ENCODE data around the gene YEATS4. TPM values are rescaled to one million over a fixed set of nuclear protein-coding genes. Genes with fewer than 3 reads are reported as not detected.

YEATS4 gene
- polyA plus RNA-seq, 10 donors: 10.4 to 16.7 (median 15.0) TPM

DNA sequence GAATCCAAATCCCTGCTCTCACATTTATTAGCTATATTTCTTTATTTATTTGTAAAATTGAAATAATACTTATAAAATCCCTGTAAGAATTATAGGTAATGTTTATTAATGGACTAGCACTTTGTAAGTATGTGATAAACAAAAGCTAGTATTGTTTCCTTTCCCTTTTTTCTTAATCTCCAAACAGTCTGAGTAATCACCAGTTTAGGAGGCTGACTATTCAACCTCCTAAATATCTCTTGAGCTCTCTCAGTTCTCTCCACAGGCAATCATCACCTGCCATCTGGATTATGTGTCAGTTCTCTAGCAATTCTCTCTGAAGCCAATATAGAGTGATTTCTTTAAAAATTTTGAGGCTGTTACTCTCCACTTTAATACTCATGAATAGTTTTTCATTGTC is 20.6 kb upstream of the YEATS4 start:
- no peak for DNase-seq

GRCh38 chr12:69339999-69340398 is 19.5 kb upstream of the YEATS4 start:
- DNase-seq: no peak

DNA sequence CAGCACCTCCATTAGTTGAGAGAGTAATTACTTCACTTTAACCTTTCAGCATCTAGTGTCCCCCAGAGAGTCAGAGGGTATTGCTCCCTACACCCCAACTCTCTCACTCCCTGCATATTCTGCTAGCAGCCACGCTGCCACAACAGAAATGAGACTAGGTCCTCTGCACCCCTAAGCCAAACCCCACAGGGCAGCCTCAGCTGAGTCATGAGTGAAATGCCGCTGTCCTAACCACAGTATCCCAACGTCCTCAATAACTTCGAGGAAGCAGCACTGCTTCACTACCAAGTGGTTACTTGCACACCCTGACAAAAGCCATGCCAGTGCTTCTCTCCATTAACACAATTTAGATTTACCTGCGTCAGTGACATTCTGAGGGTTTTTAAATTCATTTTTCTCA is 18.2 kb upstream of the YEATS4 start:
- DNase-seq: no peak

DNA sequence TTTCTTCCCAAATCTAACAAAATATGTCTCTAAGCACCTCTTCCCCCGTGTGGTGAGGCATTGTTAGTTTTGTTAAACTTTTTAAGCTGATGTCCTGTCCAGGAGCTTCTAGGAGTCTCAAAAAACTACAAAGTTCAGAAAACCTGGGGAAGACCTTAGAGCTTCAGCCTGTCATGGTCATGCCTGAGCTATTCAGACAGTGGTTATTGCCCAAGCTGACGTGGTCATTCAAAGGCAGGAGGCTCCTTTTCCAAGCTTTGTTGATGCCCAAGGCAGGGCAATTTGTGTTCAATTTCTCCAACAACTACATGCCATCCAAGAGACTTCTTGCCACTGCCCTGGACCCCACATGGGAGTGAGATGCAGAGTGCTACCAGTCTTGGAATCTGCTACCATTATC is 17.1 kb upstream of the YEATS4 start:
- DNase-seq: no peak

- no peak for DNase-seq
Observed at GRCh38 chr12:69343357-69343756, 16.2 kb upstream of the YEATS4 start.

- no peak for DNase-seq
Observed at GRCh38 chr12:69343885-69344612, 15.5 kb upstream of the YEATS4 start.

- DNase-seq: no peak
Observed at GRCh38 chr12:69345077-69345476, 14.5 kb upstream of the YEATS4 start.

- no peak for DNase-seq
Observed at GRCh38 chr12:69345742-69346141, 13.8 kb upstream of the YEATS4 start.

- peak in 1 of 3 donors; percentile 19 for DNase-seq
Observed at GRCh38 chr12:69348162-69348938, 11.2 kb upstream of the YEATS4 start, which contains the start of gene LYZ. LYZ (plus strand) TSS chr12:69348381; CDS start chr12:69348409, 28 bp downstream.

- no peak for DNase-seq
Observed at GRCh38 chr12:69350002-69350626, 9.4 kb upstream of the YEATS4 start.

DNA sequence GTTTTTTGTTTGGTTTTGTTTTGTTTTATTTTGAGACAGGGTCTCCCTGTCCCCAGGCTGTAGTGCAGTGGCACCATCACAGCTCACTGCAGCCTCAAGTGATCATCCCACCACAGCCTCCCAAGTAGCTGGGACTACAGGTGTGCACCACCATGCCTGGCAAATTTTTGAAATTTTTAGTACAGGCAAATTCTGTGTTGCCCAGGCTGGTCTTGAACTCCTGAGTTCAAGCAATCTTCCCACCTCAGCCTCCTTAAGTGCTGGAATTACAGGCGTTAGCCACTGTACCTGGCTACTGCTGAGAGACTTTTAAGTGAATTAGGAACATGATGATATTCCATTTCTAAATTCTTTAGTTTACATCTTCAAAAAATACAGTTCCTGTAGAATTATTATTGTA is 8.8 kb upstream of the YEATS4 start:
- DNase-seq: no peak

GRCh38 chr12:69351462-69352236 is 7.9 kb upstream of the YEATS4 start:
- no peak for DNase-seq

- no peak for DNase-seq
Observed at GRCh38 chr12:69352904-69353303, 6.6 kb upstream of the YEATS4 start.

DNA sequence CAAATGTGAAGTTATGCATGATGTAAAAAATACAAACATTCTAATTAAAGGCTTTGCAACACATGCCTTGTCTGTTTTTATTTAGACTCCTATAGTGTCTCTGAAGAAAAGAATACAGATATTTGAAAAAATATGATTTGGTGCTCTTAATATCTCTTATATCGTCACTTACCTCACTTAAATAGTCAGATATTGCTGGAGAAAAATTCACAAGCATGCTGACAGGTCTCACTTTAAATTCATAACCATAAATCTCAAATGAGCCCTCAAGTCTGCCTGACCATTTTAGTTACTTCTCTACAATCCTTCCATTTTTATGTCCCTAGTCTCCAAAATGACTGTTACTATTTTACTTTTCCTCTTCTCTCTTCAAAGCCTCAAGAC is 5.4 kb upstream of the YEATS4 start:
- DNase-seq: no peak

- DNase-seq: no peak
Observed at GRCh38 chr12:69354556-69355187, 4.9 kb upstream of the YEATS4 start.

DNA sequence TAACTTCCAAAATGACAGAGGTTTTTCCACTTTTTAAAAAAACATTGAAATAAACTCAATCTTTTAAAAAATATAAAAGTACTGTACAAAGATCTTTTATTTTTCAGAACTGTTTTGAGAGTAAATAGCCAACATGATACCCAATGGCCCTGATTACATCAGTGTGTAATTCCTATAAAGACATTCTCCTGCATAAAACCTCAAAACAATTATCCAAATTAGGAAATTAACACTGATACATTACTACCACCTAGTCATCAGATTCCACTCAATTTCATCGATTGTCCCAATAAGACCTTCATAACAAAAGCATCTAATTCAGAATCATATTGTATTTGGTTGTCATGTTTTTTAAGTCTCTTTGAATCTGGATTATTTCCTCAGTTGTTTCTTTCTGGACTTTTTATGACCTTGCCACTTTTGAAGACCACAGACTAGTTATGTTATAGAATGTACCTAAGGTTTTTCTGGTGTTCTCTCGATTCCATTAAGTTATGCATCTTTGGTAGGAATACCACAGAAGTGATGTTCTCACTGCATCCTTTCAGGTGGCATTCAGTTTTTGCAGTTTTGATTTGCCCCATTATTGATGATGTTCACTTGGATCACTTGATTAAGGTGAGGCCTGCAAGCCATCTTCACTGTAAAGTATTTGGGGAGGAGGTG is 4.0 kb upstream of the YEATS4 start:
- no peak for DNase-seq

- no peak for DNase-seq
Observed at GRCh38 chr12:69360348-69360672, 767 bp downstream of the YEATS4 start.

DNA sequence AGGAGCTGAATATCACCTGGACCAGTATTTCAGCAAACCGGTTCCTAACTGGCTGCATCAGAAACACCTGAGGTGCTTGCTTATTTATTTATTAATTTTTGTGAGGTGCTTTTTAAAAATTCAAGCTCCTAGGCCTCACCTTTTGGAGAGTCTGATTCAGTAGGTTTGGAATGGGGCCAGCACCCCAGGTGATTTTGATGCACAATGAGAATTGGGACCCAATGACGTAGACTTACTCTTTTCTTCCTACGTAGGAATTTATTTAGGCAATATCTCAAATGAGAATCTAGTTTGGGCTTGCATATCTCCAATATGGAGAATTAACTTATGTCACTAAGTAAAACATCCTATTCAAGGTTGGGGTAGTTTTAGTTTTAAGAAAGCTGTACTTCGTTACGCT is 7.3 kb downstream of the YEATS4 start:
- DNase-seq: no peak

GRCh38 chr12:69368171-69368570 is 8.6 kb downstream of the YEATS4 start:
- no peak for DNase-seq

DNA sequence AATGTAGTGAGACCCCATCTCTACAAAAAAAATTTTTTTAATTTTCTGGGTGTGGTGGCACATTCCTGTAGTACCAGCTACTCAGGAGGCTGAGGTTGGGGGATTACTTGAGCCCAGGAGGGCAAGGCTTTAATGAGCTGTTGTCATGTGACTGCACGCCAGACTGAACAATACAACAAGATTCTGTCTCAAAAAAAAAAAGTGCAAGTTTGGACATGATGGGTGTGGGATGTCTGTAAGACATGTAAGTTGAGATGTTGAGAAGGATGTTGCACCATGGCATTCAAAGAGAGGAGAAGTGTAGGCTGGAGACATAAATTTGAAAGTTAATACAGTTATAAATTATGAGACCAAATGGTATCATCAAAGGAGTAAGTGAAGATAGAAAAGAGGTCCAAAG is 23.5 kb downstream of the YEATS4 start:
- DNase-seq: no peak

DNA sequence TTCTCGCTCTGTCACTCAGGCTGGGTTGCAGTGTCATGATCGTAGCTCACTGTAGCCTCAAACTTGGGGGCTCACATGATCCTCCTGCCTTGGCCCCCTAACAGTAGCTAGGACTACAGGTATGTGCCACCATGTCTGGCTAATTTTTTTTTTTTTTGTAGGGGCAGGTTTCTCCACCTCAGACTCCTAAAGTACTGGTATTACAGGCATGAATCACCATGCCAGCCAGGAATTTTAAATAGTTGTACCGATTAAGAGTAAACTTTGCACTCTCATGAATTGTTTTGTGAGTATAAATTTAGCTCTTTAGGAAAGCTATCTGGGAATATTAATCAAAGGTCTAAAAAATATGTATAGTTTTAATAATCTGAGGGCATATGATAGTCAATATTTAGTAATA is 25.5 kb downstream of the YEATS4 start:
- DNase-seq: no peak
